Right lobe of liver (tissue), 6 donors: ENCODE data around the gene PLGRKT. TPM values are rescaled to one million over a fixed set of nuclear protein-coding genes. Genes with fewer than 3 reads are reported as not detected.
"Not testable (repeated sequence)": the region's sequence is repeated elsewhere in the genome, so short reads cannot be mapped to it uniquely, and the experiment has no call there.

Source experiments
- ATAC-seq, 4 donors: fragments of 200-7000 bp; cut with Tn5 transposase; one replicate each; pipeline ENCODE4 v1.9.1; 2020; ENCODE audit warnings: mild to moderate bottlenecking in 4 of 4, moderate library complexity in 4 of 4
- DNase-seq, 3 donors: peaks; one replicate each; pipeline ENCODE4 v3.0.0-alpha.2; 2020
- H3K27ac ChIP-seq, 3 donors: fragments of 200-600 bp; one replicate each; pipeline ENCODE4 v1.8.0; 2022
- H3K27me3 ChIP-seq, 2 donors: fragments of 200-600 bp; one replicate each; pipeline ENCODE4 v1.8.0; 2022
- H3K36me3 ChIP-seq, 4 donors: fragments of 200-600 bp; sonication (generic) in 1 of 4; one replicate each; pipeline versions ENCODE4 v1.5.1 to v1.8.0; 2017 to 2022; ENCODE audit warnings: control low read depth in 1 of 4
- H3K4me1 ChIP-seq, 4 donors: fragments of 200-600 bp; sonication (generic) in 1 of 4; one replicate each; pipeline versions ENCODE4 v1.5.1 to v1.8.0; 2017 to 2022; ENCODE audit warnings: control low read depth in 1 of 4
- H3K4me3 ChIP-seq, 3 donors: fragments of 200-600 bp; one replicate each; pipeline ENCODE4 v1.8.0; 2022
- H3K9me3 ChIP-seq, 4 donors: fragments of 200-600 bp; sonication (generic) in 1 of 4; one replicate each; pipeline versions ENCODE4 v1.5.1 to v1.8.0; 2017 to 2022; ENCODE audit warnings: control low read depth in 1 of 4
- POLR2A ChIP-seq: fragments of 450-650 bp; IDR thresholded peaks from one replicate; pipeline ENCODE4 v1.6.1; 2017; ENCODE audit warnings: antibody characterized with exemption, mild to moderate bottlenecking
- WGBS: methylation state at CpG from one replicate; pipeline ENCODE4 v1.1.6; 2018; ENCODE audit warnings: low coverage, low lambda C conversion rate; ENCODE audit not compliant: insufficient coverage; ENCODE audit errors: missing lambda C conversion rate; 5-methylcytosine and 5-hydroxymethylcytosine counted together
- intact Hi-C, 2 donors: fragments of 100-400 bp; cut with DNase I; formaldehyde crosslinking; loops; one replicate each; pipeline versions ENCODE4 v1.11.2 to v1.14.1; 2022
- total RNA-seq, 6 experiments: library from RNA; depleted of rRNA in 2 of 6; stranded (reverse); fragments of >200 nt in 2 of 6; fragmentation: NEBNext Ultra II Directional in 3 of 6; extraction: Animal tissue kit (Norgen Biotek cat#: 25700) in 3 of 6; gene quantifications; one replicate each; pipeline versions ENCODE4 v1.1.0 to v1.2.4, GENCODE V29; 2016 to 2023
- TF ChIP-seq, protein P1 (sequence below), 4 donors: fragments of 200-600 bp in 3 of 4; fragments of 450-650 bp in 1 of 4; IDR thresholded peaks; one replicate each; pipeline versions ENCODE4 v1.5.1 to v1.8.0; 2016 to 2022; ENCODE audit warnings: antibody characterized with exemption in 4 of 4, mild to moderate bottlenecking in 2 of 4
- donor health status: DM: no; HTN: yes; CAD: no.
- donor health status: DM: no; HTN: no; CAD: no.
- donor health status: DM: no; HTN: no; CAD: no.
- donor health status: DM: no; HTN: yes; CAD: no.
- donor health status: DM: no; HTN: yes; CAD: no.

PLGRKT gene
- total RNA-seq, 6 experiments from 2014 or later, result 7.3 to 14.4 (median 11.4) TPM

DNA sequence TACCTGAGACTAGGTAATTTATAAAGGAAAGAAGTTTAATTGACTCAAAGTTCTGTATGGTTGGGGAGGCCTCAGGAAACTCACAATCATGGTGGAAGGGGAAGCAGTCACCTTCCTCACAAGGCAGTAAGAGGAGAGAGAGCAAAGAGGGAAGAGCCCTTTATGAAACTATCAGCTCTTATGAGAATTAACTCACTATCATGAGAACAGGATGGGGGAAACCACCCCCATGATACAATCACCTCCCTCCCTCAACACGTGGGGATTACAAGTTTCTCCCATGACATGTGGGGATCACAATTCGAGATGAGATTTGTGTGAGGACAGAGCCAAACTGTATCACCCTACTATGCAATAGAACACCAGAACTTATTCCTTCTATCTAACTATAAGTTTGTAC, 40.5 kb upstream of the PLGRKT start:
- intact Hi-C loops, result no loop called here
- no peaks in the 10 kb centered on the region for H3K9me3 ChIP-seq
- H3K27me3 ChIP-seq, result no peaks in the 10 kb centered on the region
- no peaks in the 10 kb centered on the region for H3K36me3 ChIP-seq
- H3K4me1 ChIP-seq, result no peaks in the 10 kb centered on the region
- DNase-seq (no peak), ATAC-seq (peak in 1 of 4 donors; percentile 28)
- H3K4me3 ChIP-seq, result no peak overlapping the region
- 29% methylated on average over 1 of the region's 2 CpGs for WGBS
- H3K27ac ChIP-seq, result no peak overlapping the region
- TF ChIP-seq POLR2A, result no peak
- TF ChIP-seq, protein P1, sequence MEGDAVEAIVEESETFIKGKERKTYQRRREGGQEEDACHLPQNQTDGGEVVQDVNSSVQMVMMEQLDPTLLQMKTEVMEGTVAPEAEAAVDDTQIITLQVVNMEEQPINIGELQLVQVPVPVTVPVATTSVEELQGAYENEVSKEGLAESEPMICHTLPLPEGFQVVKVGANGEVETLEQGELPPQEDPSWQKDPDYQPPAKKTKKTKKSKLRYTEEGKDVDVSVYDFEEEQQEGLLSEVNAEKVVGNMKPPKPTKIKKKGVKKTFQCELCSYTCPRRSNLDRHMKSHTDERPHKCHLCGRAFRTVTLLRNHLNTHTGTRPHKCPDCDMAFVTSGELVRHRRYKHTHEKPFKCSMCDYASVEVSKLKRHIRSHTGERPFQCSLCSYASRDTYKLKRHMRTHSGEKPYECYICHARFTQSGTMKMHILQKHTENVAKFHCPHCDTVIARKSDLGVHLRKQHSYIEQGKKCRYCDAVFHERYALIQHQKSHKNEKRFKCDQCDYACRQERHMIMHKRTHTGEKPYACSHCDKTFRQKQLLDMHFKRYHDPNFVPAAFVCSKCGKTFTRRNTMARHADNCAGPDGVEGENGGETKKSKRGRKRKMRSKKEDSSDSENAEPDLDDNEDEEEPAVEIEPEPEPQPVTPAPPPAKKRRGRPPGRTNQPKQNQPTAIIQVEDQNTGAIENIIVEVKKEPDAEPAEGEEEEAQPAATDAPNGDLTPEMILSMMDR (IDR thresholded peaks at IDR 0.05), result no peak

DNA sequence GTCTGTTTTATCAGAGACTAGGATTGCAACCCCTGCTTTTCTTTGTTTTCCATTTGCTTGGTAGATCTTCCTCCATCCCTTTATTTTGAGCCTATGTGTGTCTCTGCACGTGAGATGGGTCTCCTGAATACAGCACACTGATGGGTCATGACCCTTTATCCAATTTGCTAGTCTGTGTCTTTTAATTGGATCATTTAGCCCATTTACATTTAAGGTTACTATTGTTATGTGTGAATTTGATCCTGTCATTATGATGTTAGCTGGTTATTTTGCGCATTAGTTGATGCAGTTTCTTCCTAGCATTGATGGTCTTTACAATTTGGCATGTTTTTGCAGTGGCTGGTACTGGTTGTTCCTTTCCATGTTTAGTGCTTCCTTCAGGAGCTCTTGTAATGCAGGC, 37.9 kb upstream of the PLGRKT start:
- H3K27me3 ChIP-seq, ATAC-seq, H3K27ac ChIP-seq, DNase-seq, H3K36me3 ChIP-seq, H3K9me3 ChIP-seq, intact Hi-C loops, H3K4me3 ChIP-seq, H3K4me1 ChIP-seq: not testable (repeated sequence)
- WGBS, result 66% methylated on average over 2 of the region's 2 CpGs

GRCh38 chr9:5470816-5471215, 33.1 kb upstream of the PLGRKT start:
- 95% methylated on average over 3 of the region's 3 CpGs for WGBS
- H3K27ac ChIP-seq, result no peak overlapping the region
- TF ChIP-seq POLR2A, result no peak
- TF ChIP-seq, protein P1 (IDR thresholded peaks at IDR 0.05), result no peak
- H3K4me3 ChIP-seq, result no peak overlapping the region
- H3K9me3 ChIP-seq, result no peaks in the 10 kb centered on the region
- H3K27me3 ChIP-seq, result no peaks in the 10 kb centered on the region
- no peak for ATAC-seq
- intact Hi-C loops, result no loop called here
- H3K36me3 ChIP-seq, result peaks cover 0 to 7% (median 0%) of the 10 kb centered on the region in 4 donors
- no peak for DNase-seq
- no peaks in the 10 kb centered on the region for H3K4me1 ChIP-seq

DNA sequence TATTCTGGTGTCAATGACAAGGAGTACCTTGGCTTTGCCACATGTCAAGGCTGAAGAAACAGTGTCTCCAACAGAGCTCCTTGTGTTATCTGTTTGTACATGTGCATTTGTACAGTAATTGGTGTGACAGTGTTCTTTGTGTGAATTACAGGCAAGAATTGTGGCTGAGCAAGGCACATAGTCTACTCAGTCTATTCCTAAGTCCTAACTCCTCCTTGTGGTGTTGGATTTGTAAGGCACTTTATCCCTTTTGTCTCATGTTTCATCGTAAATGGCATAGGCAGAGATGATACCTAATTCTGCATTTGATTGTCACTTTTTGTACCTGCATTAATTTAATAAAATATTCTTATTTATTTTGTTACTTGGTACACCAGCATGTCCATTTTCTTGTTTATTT, 32.4 kb upstream of the PLGRKT start:
- TF ChIP-seq, protein P1 (IDR thresholded peaks at IDR 0.05), result no peak
- no peak for TF ChIP-seq POLR2A
- Histone ChIP-seq H3K27me3 (no peaks in the 10 kb centered on the region), H3K4me3 (no peak overlapping the region), H3K27ac (no peak overlapping the region), H3K4me1 (no peaks in the 10 kb centered on the region), H3K9me3 (no peaks in the 10 kb centered on the region), H3K36me3 (peaks cover 0 to 7% (median 0%) of the 10 kb centered on the region in 4 donors)
- ATAC-seq (no peak), DNase-seq (no peak)
- intact Hi-C loops, result no loop called here
- WGBS, result 100% methylated on average over 1 of the region's 1 CpG

GRCh38 chr9:5468850-5469249, 31.1 kb upstream of the PLGRKT start:
- 72% methylated on average over 5 of the region's 5 CpGs for WGBS
- DNase-seq (no peak), ATAC-seq (no peak)
- Histone ChIP-seq H3K4me1 (no peaks in the 10 kb centered on the region), H3K9me3 (no peaks in the 10 kb centered on the region), H3K27me3 (no peaks in the 10 kb centered on the region), H3K4me3 (no peak overlapping the region), H3K27ac (no peak overlapping the region), H3K36me3 (peaks cover 0 to 7% (median 0%) of the 10 kb centered on the region in 4 donors)
- no peak for TF ChIP-seq POLR2A
- TF ChIP-seq, protein P1 (IDR thresholded peaks at IDR 0.05), result no peak
- intact Hi-C loops, result no loop called here
